GM18951 (cell line): Measurements from ENCODE around the gene RRAGC.

Experiments
- POLR2A ChIP-seq: IDR thresholded peaks from 4 replicates; pipeline ENCODE4 v1.6.1; 2011; ENCODE audit warnings: mild to moderate bottlenecking; ENCODE audit not compliant: insufficient read length, insufficient read depth; ENCODE audit errors: extremely low read depth
- in situ Hi-C: fragments of 300-500 bp; cut with MboI; formaldehyde crosslinking; loops from one replicate; pipeline ENCODE4 v1.12.0; 2022; ENCODE audit warnings: low sequenced_read_pairs, mixed read lengths, inconsistent platforms; ENCODE audit not compliant: unreplicated experiment

The RRAGC gene

DNA sequence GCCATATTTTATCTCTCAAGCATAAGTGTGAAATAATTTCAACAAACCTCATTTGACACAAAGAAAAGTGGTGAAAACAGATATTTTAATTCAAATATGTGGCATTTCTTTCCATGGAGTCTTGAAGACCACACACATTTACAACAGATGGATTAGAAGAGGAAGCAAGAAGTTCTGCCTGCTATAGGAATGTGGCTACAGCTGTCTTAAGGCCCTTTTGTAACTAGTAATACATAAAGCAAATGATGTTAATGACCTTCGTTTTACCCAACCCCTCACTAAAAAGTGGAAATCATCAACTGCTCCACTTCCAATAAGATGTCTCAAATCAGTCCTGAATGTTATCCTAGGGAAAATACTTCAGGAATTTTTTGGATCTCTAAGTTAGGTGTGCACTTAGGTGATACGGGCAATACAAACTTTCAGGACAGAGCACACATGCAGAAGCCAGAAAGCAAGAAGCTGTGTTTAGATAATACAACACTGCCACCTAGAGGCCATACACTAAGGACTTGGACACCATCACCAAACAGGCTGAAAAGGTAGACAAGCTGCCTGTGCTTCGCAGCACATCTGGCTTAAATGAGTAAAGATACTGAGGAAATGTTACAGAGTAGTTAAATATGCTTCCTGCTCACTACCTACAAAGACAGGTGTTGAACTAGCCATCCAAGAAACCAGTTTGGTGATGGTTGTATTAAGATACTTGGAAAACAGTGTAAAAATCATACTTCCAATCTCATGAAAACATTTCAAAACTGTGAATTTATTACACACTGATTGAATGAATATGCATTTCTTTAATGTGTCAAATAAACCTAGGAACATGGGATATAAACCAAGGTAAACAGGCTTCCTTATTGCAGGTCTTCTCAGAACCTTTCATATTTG is 24.4 kb downstream of the RRAGC start:
- in situ Hi-C loops = loop anchor here (25.0 kb wide), 1 partner anchor 948 kb away; no protein-coding TSS in a partner anchor
- TF ChIP-seq POLR2A = no peak

GRCh38 chr1:38834221-38834782 is 25.3 kb downstream of the RRAGC start:
- TF ChIP-seq POLR2A = no peak
- in situ Hi-C loops = loop anchor here (25.0 kb wide), 1 partner anchor 947 kb away; no protein-coding TSS in a partner anchor

DNA sequence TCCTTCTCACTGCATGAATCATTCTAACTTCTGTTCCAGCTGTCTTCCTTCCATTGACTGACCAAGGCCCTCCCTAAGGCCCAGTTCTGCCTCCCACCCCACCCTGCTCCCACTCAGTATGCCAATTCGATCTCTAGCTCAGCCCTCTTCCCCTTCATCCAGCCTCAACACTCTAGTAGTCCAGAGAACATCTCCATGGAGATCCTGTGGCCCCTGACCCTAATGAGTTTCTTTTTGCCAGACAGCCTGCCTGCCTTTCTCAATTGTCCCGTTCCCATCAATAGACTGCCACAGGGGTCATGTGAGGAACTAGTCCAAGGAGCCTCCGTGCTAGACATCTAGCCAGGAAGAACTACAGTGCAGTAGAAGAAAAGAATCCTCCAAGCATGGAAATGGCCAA is 26.4 kb downstream of the RRAGC start:
- no peak for TF ChIP-seq POLR2A
- in situ Hi-C loops = loop anchor here (25.0 kb wide), 1 partner anchor 946 kb away; no protein-coding TSS in a partner anchor

GRCh38 chr1:38832370-38832734 is 27.2 kb downstream of the RRAGC start:
- in situ Hi-C loops = loop anchor here (25.0 kb wide), 1 partner anchor 945 kb away; no protein-coding TSS in a partner anchor
- no peak for TF ChIP-seq POLR2A

DNA sequence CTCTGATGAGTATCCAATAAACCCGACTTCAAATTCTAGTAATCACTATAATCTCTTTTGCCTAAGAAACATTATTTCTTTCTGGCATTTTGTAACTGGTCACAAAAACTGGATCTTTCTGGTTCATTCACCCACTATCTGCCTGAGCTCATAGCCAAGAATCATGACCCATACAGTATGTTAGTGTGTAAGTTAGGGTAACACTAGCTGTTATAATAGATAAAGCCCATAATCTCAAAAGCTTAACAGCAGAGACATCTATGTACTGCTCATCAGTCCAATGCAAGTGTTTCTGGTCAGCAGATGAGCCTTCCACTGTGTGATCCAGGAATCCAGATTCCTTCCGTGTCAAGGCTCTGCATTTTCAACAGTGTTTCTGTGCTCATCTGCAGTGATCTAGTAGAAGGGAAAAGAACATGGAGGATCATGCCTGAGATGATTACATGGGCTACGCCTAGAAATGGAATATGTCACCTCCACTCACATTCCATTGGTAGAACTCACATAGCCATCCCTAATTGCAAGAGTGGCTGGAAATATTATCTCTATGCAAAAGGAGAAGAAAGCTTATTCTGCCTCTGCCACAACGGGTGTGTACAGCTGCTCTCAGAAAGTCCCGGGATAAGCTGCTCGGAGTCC is 27.7 kb downstream of the RRAGC start:
- in situ Hi-C loops = loop anchor here (25.0 kb wide), 1 partner anchor 945 kb away; no protein-coding TSS in a partner anchor
- no peak for TF ChIP-seq POLR2A

GRCh38 chr1:38829368-38829767 is 30.2 kb downstream of the RRAGC start:
- in situ Hi-C loops = loop anchor here (25.0 kb wide), 1 partner anchor 942 kb away; no protein-coding TSS in a partner anchor
- no peak for TF ChIP-seq POLR2A

- no peak for TF ChIP-seq POLR2A
Measured at GRCh38 chr1:38827318-38827717, 32.3 kb downstream of the RRAGC start.

GRCh38 chr1:38826886-38827285 is 32.7 kb downstream of the RRAGC start:
- no peak for TF ChIP-seq POLR2A
- in situ Hi-C loops = loop anchor here (25.0 kb wide), 1 partner anchor 940 kb away; no protein-coding TSS in a partner anchor

More at GRCh38 chr1:38827318-38827717, 32.3 kb downstream of the RRAGC start:
- in situ Hi-C loops = loop anchor here (25.0 kb wide), 1 partner anchor 940 kb away; no protein-coding TSS in a partner anchor

- in situ Hi-C loops = loop anchor here (25.0 kb wide), 1 partner anchor 939 kb away; no protein-coding TSS in a partner anchor
- no peak for TF ChIP-seq POLR2A
Measured at GRCh38 chr1:38826262-38826661, 33.3 kb downstream of the RRAGC start.

DNA sequence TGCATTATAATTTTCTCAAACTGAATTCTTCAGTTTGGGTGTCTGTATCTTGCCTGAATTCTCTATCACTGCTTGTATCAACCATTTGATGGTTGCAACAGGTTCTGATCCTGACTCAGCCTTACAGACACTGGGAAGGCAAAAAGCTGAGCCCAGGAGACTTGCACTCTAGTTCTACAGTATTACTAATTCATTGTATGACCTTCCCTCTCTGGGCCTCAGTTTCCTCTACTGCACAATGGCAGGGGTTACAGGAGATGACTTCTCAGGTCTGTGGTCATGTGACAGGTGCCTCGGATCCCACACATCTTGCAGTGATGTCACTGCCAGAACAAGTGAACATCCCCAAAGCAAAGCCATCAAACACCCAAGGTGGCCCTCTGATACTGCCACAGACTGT is 38.7 kb downstream of the RRAGC start:
- in situ Hi-C loops = loop anchor here (25.0 kb wide), 1 partner anchor 209 kb away; no protein-coding TSS in a partner anchor
- TF ChIP-seq POLR2A = no peak

- in situ Hi-C loops = loop anchor here (10.0 to 25.0 kb wide), 2 partner anchors 207 to 795 kb away; no protein-coding TSS in a partner anchor
- TF ChIP-seq POLR2A = no peak
Measured at GRCh38 chr1:38819516-38819915, 40.1 kb downstream of the RRAGC start.

DNA sequence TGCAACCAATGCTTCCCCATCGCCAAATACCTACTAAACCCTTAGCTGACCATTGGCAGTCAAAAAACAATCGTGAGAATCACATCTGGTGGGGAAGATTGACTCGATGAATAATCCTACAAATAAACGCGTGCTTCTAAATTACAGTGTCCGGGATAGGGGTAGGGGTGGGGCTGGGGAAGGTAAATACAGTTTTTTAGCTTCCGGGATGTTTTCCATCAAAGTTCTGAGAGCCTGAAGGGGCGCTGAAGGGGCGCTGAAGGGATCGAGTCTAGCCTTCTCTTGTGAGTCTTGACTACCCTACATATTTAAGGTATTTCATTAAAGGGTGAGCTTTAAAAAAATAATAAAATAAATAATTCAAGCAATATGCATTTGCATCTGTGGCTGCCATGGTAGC is 40.5 kb downstream of the RRAGC start:
- in situ Hi-C loops = loop anchor here (10.0 to 25.0 kb wide), 2 partner anchors 207 to 794 kb away; no protein-coding TSS in a partner anchor

DNA sequence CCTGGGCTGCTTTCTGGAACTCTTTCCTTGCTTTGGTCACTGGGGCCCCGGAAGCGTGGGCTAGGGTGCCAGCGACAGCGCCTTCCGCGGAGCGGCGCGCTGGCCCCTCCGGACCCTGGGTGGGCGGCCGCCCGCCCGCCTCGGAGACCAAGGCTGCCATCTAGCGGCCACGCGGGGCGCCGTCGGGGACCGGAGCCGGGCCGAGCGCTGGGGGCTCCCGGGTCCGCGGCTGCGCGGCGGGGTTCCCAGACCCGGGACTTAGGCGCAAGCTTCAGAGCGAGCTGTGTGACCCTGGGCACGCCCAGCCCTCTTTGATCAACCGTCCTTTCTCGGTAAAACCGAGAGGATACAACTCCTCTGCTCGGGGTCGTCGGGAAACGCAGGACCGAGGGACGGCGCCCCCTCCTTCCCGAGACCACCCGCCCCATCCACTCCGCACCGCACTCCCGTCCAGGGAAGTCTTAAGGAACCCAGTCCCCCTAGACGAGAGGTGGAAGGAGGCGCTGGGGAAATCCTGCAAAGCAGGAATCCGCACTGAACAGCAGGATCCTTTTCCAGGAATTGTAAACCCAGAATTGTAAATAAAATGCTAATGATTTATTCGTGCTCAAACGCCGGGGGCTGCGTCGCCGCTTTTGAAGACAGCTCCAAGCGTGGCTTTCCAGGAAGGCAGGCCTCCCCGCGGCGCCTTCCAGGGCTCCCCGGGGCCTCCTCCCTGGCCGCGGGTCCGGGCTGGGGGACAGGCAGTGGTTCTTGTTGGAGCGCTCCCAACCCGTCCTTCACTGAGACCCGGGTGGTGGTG is 41.2 kb downstream of the RRAGC start:
- no peak for TF ChIP-seq POLR2A
- in situ Hi-C loops = loop anchor here (10.0 to 25.0 kb wide), 2 partner anchors 206 to 794 kb away; no protein-coding TSS in a partner anchor

More for the DNA sequence above, 40.5 kb downstream of the RRAGC start:
- no peak for TF ChIP-seq POLR2A
